Measurements from ENCODE around the gene BCR. TPM values are rescaled to one million over a fixed set of nuclear protein-coding genes. Genes with fewer than 3 reads are reported as not detected.

Gene BCR
- total and polyA plus RNA-seq, 2 of the 13 experiments (the other 11 are each of a cell fraction or from before 2014, with no cell fraction given), result 19.9 to 33.6 TPM

GRCh38 chr22:23152238-23153114, 27.8 kb upstream of the BCR start (continued):
- TF ChIP-seq PATZ1 (CRISPR knock-in tag; IDR thresholded peaks at IDR 0.05), result 0 out of 2 replicates have a peak, but pooled peaks have one; percentile 38
- TF ChIP-seq MXI1 (IDR thresholded peaks at IDR 0.05; ENCODE audit: borderline replicate concordance, low read depth, low read length), result no peak; the same call in 2 of the 3 replicates
- no peak for TF ChIP-seq ZNF749 (CRISPR knock-in tag; IDR thresholded peaks at IDR 0.05; ENCODE audit: borderline replicate concordance)
- TF ChIP-seq ZNF280B (CRISPR knock-in tag; IDR thresholded peaks at IDR 0.05; ENCODE audit: borderline replicate concordance), result no peak
- 0 out of 2 replicates have a peak, but pooled peaks have one; percentile 17 for TF ChIP-seq ZFY (CRISPR knock-in tag; IDR thresholded peaks at IDR 0.05)
- peak; percentile 51; the same call in 1 of the 2 replicates for TF ChIP-seq FOXK1 (CRISPR knock-in tag; IDR thresholded peaks at IDR 0.05; ENCODE audit: borderline replicate concordance, low read depth)
- no peak for TF ChIP-seq SKI (IDR thresholded peaks at IDR 0.05; ENCODE audit: partially characterized antibody)
- TF ChIP-seq ZGPAT (CRISPR knock-in tag; IDR thresholded peaks at IDR 0.05), result peak; percentile 54
- TF ChIP-seq KDM5B (CRISPR knock-in tag; IDR thresholded peaks at IDR 0.05; ENCODE audit: borderline replicate concordance), result peak; percentile 54; the same call in 1 of the 2 replicates
- TF ChIP-seq SOX6 (IDR thresholded peaks at IDR 0.05), result no peak
- 0 out of 2 replicates have a peak, but pooled peaks have one; percentile 33 for TF ChIP-seq SOX6 (CRISPR knock-in tag; IDR thresholded peaks at IDR 0.05)
- peak; percentile 78 for TF ChIP-seq GATAD2A (CRISPR knock-in tag; IDR thresholded peaks at IDR 0.05)
- no peak for TF ChIP-seq MBNL3 (CRISPR knock-in tag; conservative IDR thresholded peaks at IDR 0.05)
- TF ChIP-seq, protein P1, sequence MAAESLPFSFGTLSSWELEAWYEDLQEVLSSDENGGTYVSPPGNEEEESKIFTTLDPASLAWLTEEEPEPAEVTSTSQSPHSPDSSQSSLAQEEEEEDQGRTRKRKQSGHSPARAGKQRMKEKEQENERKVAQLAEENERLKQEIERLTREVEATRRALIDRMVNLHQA (CRISPR knock-in tag; IDR thresholded peaks at IDR 0.05), result no peak
- TF ChIP-seq TMF1 (CRISPR knock-in tag; IDR thresholded peaks at IDR 0.05; ENCODE audit: low read depth), result no peak
- TF ChIP-seq ZNF720 (CRISPR knock-in tag; IDR thresholded peaks at IDR 0.05), result no peak
- TF ChIP-seq, protein P2, sequence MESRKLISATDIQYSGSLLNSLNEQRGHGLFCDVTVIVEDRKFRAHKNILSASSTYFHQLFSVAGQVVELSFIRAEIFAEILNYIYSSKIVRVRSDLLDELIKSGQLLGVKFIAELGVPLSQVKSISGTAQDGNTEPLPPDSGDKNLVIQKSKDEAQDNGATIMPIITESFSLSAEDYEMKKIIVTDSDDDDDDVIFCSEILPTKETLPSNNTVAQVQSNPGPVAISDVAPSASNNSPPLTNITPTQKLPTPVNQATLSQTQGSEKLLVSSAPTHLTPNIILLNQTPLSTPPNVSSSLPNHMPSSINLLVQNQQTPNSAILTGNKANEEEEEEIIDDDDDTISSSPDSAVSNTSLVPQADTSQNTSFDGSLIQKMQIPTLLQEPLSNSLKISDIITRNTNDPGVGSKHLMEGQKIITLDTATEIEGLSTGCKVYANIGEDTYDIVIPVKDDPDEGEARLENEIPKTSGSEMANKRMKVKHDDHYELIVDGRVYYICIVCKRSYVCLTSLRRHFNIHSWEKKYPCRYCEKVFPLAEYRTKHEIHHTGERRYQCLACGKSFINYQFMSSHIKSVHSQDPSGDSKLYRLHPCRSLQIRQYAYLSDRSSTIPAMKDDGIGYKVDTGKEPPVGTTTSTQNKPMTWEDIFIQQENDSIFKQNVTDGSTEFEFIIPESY (CRISPR knock-in tag; IDR thresholded peaks at IDR 0.05), result no peak; the same call in 1 of the 2 replicates
- TF ChIP-seq ZSCAN25 (CRISPR knock-in tag; IDR thresholded peaks at IDR 0.05), result no peak
- TF ChIP-seq ZNF350 (CRISPR knock-in tag; IDR thresholded peaks at IDR 0.05; ENCODE audit: borderline replicate concordance, low read depth), result 0 out of 2 replicates have a peak, but pooled peaks have one; percentile 10
- no peak for TF ChIP-seq ZNF850 (CRISPR knock-in tag; conservative IDR thresholded peaks at IDR 0.05)
- no peak for TF ChIP-seq YY1 (IDR thresholded peaks at IDR 0.05; ENCODE audit: insufficient read depth, insufficient replicate concordance, low read depth, low read length)
- 0 out of 2 replicates have a peak, but pooled peaks have one; percentile 68 for TF ChIP-seq ZNF891 (CRISPR knock-in tag; IDR thresholded peaks at IDR 0.05)
